Measurements from ENCODE around the gene BAD. TPM values are rescaled to one million over a fixed set of nuclear protein-coding genes. Genes with fewer than 3 reads are reported as not detected.

The BAD gene
- total and polyA plus RNA-seq, 10 of the 15 experiments (the other 5 are each of a cell fraction or from before 2014, with no cell fraction given) = 1.5 to 67.2 (median 39.6) TPM

GRCh38 chr11:64232967-64233315, 51.5 kb downstream of the BAD start (continued):
- TF ChIP-seq SREBF1 (IDR thresholded peaks at IDR 0.05; ENCODE audit: low read length) = no peak

GRCh38 chr11:64232182-64232966, 52.1 kb downstream of the BAD start:
- H3K36me3 ChIP-seq (ENCODE audit: control insufficient read depth in 2 of 2, insufficient read depth in 2 of 2, low read length in 1 of 2) = no peaks in the 10 kb centered on the region; a peak in 1 of 4 replicates
- 67% methylated on average over 15 of the region's 15 CpGs for WGBS (ENCODE audit: insufficient coverage, insufficient replicate concordance, low lambda C conversion rate, missing lambda C conversion rate)
- H3K4me3 ChIP-seq = no peak overlapping the region
- ATAC-seq = no peak
- TF ChIP-seq RB1 (IDR thresholded peaks at IDR 0.05; ENCODE audit: borderline replicate concordance) = no peak
- no peak for TF ChIP-seq SMAD1 (IDR thresholded peaks at IDR 0.05; ENCODE audit: low read depth, partially characterized antibody)
- no peak for TF ChIP-seq ATF2 (IDR thresholded peaks at IDR 0.05; ENCODE audit: low read length)
- no peak for TF ChIP-seq SREBF1 (IDR thresholded peaks at IDR 0.05; ENCODE audit: low read length)
- no peaks in the 10 kb centered on the region for H3K9me3 ChIP-seq (replicated peaks; ENCODE audit: control insufficient read depth, insufficient read depth, low read length)
- no peaks in the 10 kb centered on the region for H4K20me1 ChIP-seq (ENCODE audit: control insufficient read depth, insufficient read depth)
- no peak for DNase-seq (ENCODE audit: low read depth, low spot score)
- H3K4me1 ChIP-seq (ENCODE audit: control insufficient read depth, insufficient read depth, low read length) = peaks cover 40% of the 10 kb centered on the region
- H2AFZ ChIP-seq (ENCODE audit: control insufficient read depth, low read depth, low read length) = no peak overlapping the region
- no peak for FAIRE-seq
- peaks cover 23% of the 10 kb centered on the region for H3K79me2 ChIP-seq (ENCODE audit: control insufficient read depth, insufficient read depth, low read length)
- ChIA-PET SMC1A (ENCODE audit: uncharacterized antibody, unreplicated experiment) (interaction anchor here (1.2 kb wide), 1 partner anchor 26 kb away, joined by 3 read pairs; no protein-coding TSS in a partner anchor), POLR2A (interaction anchor here (0.6 to 9.7 kb wide), 10 partner anchors 8 to 1632 kb away, joined by 3 to 77 read pairs (median 6); partner anchors contain the start of genes FERMT3, FKBP2 and PPP1R14B), CTCF (interaction anchor here (0.9 to 2.9 kb wide), 2 partner anchors 26 to 123 kb away, joined by 3 to 18 read pairs; partner anchors contain the start of gene FERMT3), RAD21 (ENCODE audit: unreplicated experiment) (interaction anchor here (1.1 to 1.7 kb wide), 3 partner anchors 9 to 71 kb away, joined by 3 to 6 read pairs (median 3); no protein-coding TSS in a partner anchor)
- in situ Hi-C loops (cut with MboI) (loop anchor here (25.0 kb wide), 1 partner anchor 1630 kb away; the partner anchor contains the start of genes CFL1, EFEMP2 and MUS81), intact Hi-C loops (cut with micrococcal nuclease; ENCODE audit: unreplicated experiment) (no loop called here)
- H3K4me2 ChIP-seq (ENCODE audit: control insufficient read depth, insufficient read depth) = no peak overlapping the region
- H3K27ac ChIP-seq (ENCODE audit: control insufficient read depth, insufficient read depth) = no peak overlapping the region
- BruUV-seq (replicated peaks) = no TSS peak
- no peaks in the 10 kb centered on the region for H3K27me3 ChIP-seq (replicated peaks in 1 of 2; ENCODE audit: control insufficient read depth in 2 of 2, insufficient read depth in 2 of 2, low read length in 1 of 2)
- H3K9ac ChIP-seq (ENCODE audit: control insufficient read depth, insufficient read depth, low read length) = no peak overlapping the region
